Activated T-cell treated with anti-CD3 and anti-CD28 coated beads, Interleukin-2, amount 50 U/mL, for 48 hours (primary cell): ENCODE measurements around the gene CACNG4.
"Not testable (repeated sequence)": the region's sequence is repeated elsewhere in the genome, so short reads cannot be mapped to it uniquely, and the experiment has no call there.

ENCODE experiments used
- DNase-seq, 2 experiments: peaks; one replicate each; pipeline ENCODE4 v3.0.0-alpha.2; 2020

Gene CACNG4

DNA sequence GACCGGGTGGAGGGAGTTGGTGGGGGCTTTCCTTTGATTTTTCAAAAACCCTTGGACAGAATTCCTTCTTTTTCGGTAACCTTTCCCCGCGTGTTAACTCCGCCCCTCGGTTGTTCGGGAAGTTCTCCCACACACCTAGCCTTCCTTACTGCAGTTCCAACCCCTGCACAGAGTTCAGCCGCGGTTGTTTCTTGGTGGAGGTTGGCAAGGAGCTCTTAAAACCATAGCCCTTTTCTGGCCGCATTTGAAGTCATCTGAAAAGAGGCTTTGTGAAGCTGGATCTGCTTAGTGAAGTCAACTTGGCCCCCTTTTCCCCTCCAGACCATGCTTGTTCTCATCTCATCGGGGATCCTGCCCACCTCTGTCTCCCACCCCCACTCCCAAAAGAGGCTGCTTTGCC, 1.8 kb downstream of the CACNG4 start:
- DNase-seq: no peak

DNA sequence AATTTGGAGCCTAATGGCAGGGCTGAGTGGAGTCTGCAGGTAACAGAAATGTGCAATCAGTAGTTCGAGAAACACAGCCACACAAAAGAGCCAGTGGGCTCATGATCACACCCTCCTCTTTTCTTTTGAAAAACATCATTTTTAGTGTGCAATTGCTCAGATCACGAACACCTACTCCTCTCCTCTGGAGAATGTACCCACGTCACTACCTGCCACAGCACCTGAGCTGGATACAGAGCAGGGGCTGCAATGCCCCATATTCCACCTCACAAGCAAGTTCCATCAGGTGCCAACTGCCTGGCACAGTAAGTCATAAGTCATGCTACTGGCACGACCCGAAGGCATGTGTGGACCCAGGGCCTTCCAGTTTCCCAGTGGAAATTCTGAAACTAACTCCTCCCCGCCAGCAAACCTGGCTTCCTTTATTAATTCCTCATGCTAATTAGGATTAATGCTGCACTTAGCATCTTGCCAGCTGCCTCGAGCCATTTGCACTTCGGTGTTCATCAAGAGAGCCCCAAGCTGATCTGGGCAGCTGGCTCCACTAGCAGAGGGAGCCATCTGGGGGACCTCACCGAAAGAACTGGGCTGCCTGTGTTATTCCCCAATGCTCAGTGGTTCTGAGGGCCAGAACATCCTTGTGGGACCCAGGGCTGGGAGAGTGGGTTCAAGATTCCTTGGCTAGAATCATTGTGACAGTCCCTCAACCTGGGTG, 2.4 kb downstream of the CACNG4 start:
- no peak for DNase-seq

- DNase-seq: no peak
Observed at GRCh38 chr17:66967837-66968543, 3.5 kb downstream of the CACNG4 start.

DNA sequence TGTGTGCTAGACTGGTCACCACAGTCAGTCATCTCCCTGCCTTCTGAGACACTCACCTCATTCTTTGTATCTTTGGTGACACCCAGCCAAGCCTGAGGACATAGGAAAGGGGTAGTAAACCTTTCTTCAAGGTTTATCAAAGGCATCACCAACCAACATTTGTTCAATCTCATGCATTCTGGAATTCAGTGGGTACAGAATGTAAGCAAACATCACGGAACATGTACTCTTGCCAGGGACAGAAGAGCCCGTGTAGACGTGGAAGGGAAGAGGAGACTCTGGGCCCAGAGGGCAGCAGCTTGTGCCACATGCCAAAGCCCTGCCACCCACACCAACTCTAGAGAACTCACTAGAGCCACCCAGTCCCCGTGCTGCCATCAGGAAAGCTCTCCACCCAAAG, 4.4 kb downstream of the CACNG4 start:
- no peak for DNase-seq

GRCh38 chr17:66970140-66970539, 5.6 kb downstream of the CACNG4 start:
- no peak for DNase-seq

GRCh38 chr17:66970797-66971196, 6.3 kb downstream of the CACNG4 start:
- DNase-seq: no peak

GRCh38 chr17:66971264-66971663, 6.8 kb downstream of the CACNG4 start:
- DNase-seq: no peak

- DNase-seq: no peak
Observed at GRCh38 chr17:66971730-66972441, 7.4 kb downstream of the CACNG4 start.

DNA sequence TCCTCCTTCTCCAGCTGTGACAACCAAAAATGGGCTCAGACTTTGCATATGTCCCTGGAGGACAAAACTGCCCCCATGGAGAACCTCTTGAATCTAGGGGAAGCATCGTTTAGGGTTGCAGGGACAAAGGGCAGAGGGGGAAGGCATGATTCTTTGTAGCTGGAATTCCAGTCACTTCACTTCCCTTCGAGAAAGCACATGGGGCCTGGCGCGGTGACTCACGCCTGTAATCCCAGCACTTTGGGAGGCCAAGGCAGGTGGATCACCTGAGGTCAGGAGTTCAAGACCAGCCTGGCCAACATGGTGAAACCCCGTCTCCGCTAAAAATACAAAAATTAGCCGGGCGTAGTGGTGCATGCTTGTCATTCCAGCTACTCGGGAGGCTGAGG, 7.9 kb downstream of the CACNG4 start:
- not testable (repeated sequence) for DNase-seq

DNA sequence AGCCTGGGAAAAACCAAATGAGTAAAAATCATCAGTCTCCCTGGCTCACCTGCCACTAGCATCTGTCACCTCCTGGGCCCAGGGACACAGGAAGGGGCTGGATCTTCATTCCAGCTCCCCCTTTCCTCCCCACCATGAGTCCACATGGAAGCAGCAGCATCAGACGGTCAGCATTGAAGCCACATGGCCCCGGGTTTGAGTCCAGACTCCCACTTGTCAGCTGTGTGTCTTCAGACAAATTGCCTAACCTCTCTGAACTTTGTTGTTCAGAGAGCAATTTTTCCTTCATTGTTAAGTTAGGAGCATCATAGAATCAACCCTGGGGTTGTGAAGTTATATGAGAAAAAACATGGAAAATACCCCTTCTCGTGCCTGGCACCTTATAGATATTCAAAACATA, 10.7 kb downstream of the CACNG4 start:
- no peak for DNase-seq

GRCh38 chr17:66975614-66976378, 11.3 kb downstream of the CACNG4 start:
- DNase-seq: no peak

DNA sequence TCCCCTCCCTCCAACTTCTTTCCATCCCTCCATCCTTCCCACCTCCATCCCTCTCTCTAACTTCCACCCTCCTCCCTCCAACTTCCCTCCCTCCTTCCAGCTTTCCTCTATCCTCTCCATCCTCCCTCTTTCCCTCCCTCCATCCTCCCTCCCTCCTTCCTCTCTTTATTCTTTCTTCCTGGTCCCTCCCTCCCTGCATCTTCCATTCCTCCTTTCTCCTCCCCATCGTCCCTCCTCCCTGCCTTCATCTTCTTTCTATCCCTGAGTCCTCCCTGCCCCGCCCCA, 11.8 kb downstream of the CACNG4 start:
- no peak for DNase-seq

- no peak for DNase-seq
Observed at GRCh38 chr17:66976781-66977201, 12.3 kb downstream of the CACNG4 start.

GRCh38 chr17:66978514-66979061, 14.1 kb downstream of the CACNG4 start:
- DNase-seq: no peak

DNA sequence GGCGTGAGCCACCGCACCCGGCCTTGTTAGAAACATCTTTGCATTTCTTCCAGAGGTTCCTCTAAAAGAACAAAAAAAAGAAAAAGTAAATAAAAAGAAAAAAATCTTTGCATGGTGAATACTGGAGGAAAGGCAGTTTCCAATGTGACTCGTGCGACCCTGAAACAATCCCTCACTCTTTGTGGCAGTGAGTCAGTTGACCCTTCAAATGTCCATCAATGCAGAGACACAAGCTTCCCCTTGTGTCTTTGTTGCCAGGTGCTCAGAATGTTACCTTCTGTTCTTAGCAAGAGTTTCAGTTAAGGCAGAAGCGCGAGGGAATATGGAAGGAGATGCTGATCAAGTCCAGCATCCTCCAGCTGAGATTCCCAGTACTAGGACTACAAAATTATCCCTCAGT, 16.4 kb downstream of the CACNG4 start:
- no peak for DNase-seq

- no peak for DNase-seq
Observed at GRCh38 chr17:66981983-66982508, 17.5 kb downstream of the CACNG4 start.

GRCh38 chr17:66983414-66984021, 19.0 kb downstream of the CACNG4 start:
- DNase-seq: no peak

DNA sequence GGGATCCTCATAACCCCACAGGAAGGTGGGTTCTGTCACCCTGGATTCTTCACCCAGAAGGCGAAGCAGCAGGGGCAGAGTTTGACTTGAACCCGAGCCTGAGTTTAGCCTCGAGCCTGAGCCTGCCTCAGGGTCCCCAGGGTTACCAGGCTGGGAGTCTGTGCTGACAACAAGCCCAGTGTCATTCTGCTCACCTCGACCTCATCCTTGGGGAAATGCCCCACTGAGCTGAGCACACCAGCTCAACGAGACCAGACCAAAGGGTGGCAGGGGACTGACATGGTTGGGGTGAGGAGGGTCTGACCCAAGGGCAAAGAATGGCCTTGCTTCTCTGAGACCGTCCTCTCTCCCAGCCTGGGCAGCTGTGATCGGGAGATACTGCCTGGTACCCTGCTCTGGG, 20.2 kb downstream of the CACNG4 start:
- no peak for DNase-seq

- no peak for DNase-seq
Observed at GRCh38 chr17:66985338-66986237, 21.1 kb downstream of the CACNG4 start.

DNA sequence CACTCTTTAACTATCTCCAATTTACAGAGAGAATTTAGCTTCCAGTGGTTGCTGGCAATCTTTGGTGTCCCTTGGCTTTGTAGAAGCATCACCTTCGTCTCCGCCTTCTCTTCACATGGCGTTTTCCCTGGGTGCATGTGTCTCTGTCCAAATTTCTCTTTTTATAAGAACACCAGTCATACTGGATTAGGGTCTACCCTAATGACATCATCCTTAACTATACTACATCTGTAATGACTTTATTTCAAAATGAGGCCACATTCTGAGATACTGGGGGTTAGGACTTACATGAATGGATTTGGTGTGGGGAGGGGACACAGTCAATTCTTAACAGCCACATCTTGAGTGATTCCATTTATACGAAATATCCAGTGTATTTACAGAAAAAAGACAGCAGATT, 22.2 kb downstream of the CACNG4 start:
- DNase-seq: no peak

DNA sequence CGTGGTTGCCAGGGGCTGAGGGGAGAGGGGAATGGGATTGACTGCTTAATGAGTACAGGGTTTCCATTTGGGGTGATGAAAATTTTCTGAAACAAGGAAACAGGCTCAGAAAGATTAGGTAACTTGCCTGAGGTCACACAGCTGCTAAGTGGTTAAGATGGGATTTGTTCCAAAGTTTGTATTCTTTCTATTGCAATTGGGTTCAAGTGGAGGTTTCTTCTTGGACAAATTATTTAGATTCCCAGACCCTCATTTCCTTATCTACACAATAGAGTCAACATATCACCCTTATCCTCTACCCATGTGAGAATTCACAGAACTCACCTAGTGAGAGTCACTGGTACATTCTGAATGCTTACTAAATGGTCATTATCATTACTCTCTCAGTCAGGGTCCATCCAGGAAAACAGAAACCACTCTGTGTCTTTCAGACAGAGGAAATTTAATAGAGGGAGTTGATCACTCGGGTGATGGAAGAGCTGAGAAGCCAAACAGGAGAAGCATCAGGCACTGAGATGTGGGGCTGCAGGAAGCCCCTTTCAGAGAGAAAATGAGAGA, 22.6 kb downstream of the CACNG4 start:
- DNase-seq: no peak
